ENCODE data around the gene TRAF2. TPM values are rescaled to one million over a fixed set of nuclear protein-coding genes. Genes with fewer than 3 reads are reported as not detected.

Gene TRAF2
- total and polyA plus RNA-seq, 4 donors: 7.4 to 19.3 (median 10.0) TPM

DNA sequence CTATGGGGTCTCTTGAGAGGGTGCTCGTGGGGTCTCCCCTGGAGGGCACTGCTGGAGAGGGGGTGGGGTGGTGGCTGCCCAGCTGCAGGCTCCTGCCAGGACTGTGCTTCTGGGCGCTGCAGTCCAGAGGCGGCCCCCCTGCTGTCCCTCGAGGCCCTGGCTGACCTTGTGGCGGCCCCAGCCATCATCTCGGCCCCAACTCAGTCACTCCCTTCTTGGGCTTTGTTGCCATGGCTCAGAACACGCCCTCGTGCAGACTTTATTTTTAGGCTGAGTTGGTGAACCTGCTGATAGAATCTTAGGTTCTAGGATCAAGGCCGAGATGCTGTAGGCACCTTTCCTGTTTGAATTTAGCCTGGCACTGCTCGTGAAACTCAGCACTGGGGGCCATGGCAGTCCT is 35.4 kb downstream of the TRAF2 start:
- H3K4me3 ChIP-seq (ENCODE audit: low read depth, low read length): no peak overlapping the region
- DNase-seq (ENCODE audit: low read depth in 4 of 6, low spot score in 6 of 6): no peak
- H3K4me1 ChIP-seq (ENCODE audit: control insufficient read depth, insufficient read depth, low read length): no peaks in the 10 kb centered on the region
- no peak overlapping the region for H3K27ac ChIP-seq (ENCODE audit: low read depth, low read length)
- H3K9me3 ChIP-seq (ENCODE audit: control insufficient read depth, insufficient read depth, low read length): no peaks in the 10 kb centered on the region
- WGBS (ENCODE audit: insufficient coverage): 88% methylated on average over 9 of the region's 10 CpGs
- H3K36me3 ChIP-seq (ENCODE audit: control insufficient read depth, insufficient read depth, low read length): peaks cover 80% of the 10 kb centered on the region
- no peaks in the 10 kb centered on the region for H3K27me3 ChIP-seq (ENCODE audit: control insufficient read depth, insufficient read depth, low read length)

- DNase-seq (ENCODE audit: low read depth in 4 of 6, low spot score in 6 of 6): no peak
- H3K9me3 ChIP-seq (ENCODE audit: control insufficient read depth, insufficient read depth, low read length): no peaks in the 10 kb centered on the region
- peaks cover 80% of the 10 kb centered on the region for H3K36me3 ChIP-seq (ENCODE audit: control insufficient read depth, insufficient read depth, low read length)
- WGBS (ENCODE audit: insufficient coverage): 91% methylated on average over 16 of the region's 19 CpGs
- H3K27me3 ChIP-seq (ENCODE audit: control insufficient read depth, insufficient read depth, low read length): no peaks in the 10 kb centered on the region
- no peak overlapping the region for H3K4me3 ChIP-seq (ENCODE audit: low read depth, low read length)
- H3K4me1 ChIP-seq (ENCODE audit: control insufficient read depth, insufficient read depth, low read length): no peaks in the 10 kb centered on the region
- no peak overlapping the region for H3K27ac ChIP-seq (ENCODE audit: low read depth, low read length)
Measured at GRCh38 chr9:136922540-136922939, 36.2 kb downstream of the TRAF2 start.

GRCh38 chr9:136923881-136924280 is 37.6 kb downstream of the TRAF2 start:
- no peak overlapping the region for H3K4me3 ChIP-seq (ENCODE audit: low read depth, low read length)
- no peak overlapping the region for H3K27ac ChIP-seq (ENCODE audit: low read depth, low read length)
- H3K27me3 ChIP-seq (ENCODE audit: control insufficient read depth, insufficient read depth, low read length): no peaks in the 10 kb centered on the region
- H3K9me3 ChIP-seq (ENCODE audit: control insufficient read depth, insufficient read depth, low read length): no peaks in the 10 kb centered on the region
- DNase-seq (ENCODE audit: low read depth in 4 of 6, low spot score in 6 of 6): no peak
- H3K36me3 ChIP-seq (ENCODE audit: control insufficient read depth, insufficient read depth, low read length): peaks cover 81% of the 10 kb centered on the region
- no peaks in the 10 kb centered on the region for H3K4me1 ChIP-seq (ENCODE audit: control insufficient read depth, insufficient read depth, low read length)
- WGBS (ENCODE audit: insufficient coverage): 97% methylated on average over 18 of the region's 19 CpGs

DNA sequence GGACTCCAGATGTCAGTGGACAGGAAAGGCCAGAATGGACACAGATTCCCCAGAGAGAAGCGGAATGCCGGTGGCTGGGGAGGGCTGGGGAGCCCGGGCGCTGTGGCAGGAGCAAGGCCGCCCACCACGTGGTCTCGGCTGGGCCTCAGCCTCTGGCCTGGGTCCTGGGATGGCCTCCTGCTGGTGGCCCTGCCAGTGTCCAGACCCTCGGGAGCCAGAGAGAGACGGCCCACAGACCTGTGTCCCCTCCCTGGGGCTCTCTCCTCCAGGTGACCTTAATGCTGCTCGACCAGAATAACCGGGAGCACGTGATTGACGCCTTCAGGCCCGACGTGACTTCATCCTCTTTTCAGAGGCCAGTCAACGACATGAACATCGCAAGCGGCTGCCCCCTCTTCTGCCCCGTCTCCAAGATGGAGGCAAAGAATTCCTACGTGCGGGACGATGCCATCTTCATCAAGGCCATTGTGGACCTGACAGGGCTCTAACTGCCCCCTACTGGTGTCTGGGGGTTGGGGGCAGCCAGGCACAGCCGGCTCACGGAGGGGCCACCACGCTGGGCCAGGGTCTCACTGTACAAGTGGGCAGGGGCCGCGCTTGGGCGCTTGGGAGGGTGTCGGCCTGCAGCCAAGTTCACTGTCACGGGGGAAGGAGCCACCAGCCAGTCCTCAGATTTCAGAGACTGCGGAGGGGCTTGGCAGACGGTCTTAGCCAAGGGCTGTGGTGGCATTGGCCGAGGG is 39.3 kb downstream of the TRAF2 start:
- no peak for DNase-seq (ENCODE audit: low read depth in 4 of 6, low spot score in 6 of 6)

GRCh38 chr9:136926154-136926704 is 39.9 kb downstream of the TRAF2 start:
- WGBS (ENCODE audit: insufficient coverage): 90% methylated on average over 9 of the region's 9 CpGs
- H3K36me3 ChIP-seq (ENCODE audit: control insufficient read depth, insufficient read depth, low read length): peaks cover 66% of the 10 kb centered on the region
- no peak overlapping the region for H3K27ac ChIP-seq (ENCODE audit: low read depth, low read length)
- no peaks in the 10 kb centered on the region for H3K4me1 ChIP-seq (ENCODE audit: control insufficient read depth, insufficient read depth, low read length)
- DNase-seq (ENCODE audit: low read depth in 4 of 6, low spot score in 6 of 6): no peak
- H3K4me3 ChIP-seq (ENCODE audit: low read depth, low read length): no peak overlapping the region
- no peaks in the 10 kb centered on the region for H3K9me3 ChIP-seq (ENCODE audit: control insufficient read depth, insufficient read depth, low read length)
- H3K27me3 ChIP-seq (ENCODE audit: control insufficient read depth, insufficient read depth, low read length): no peaks in the 10 kb centered on the region

More for the DNA sequence above, 39.3 kb downstream of the TRAF2 start:
- H3K9me3 ChIP-seq (ENCODE audit: control insufficient read depth, insufficient read depth, low read length): no peaks in the 10 kb centered on the region
- H3K4me3 ChIP-seq (ENCODE audit: low read depth, low read length): no peak overlapping the region
- H3K27ac ChIP-seq (ENCODE audit: low read depth, low read length): no peak overlapping the region
- 84% methylated on average over 33 of the region's 33 CpGs for WGBS (ENCODE audit: insufficient coverage)
- peaks cover 73% of the 10 kb centered on the region for H3K36me3 ChIP-seq (ENCODE audit: control insufficient read depth, insufficient read depth, low read length)
- H3K4me1 ChIP-seq (ENCODE audit: control insufficient read depth, insufficient read depth, low read length): no peaks in the 10 kb centered on the region
- H3K27me3 ChIP-seq (ENCODE audit: control insufficient read depth, insufficient read depth, low read length): no peaks in the 10 kb centered on the region

DNA sequence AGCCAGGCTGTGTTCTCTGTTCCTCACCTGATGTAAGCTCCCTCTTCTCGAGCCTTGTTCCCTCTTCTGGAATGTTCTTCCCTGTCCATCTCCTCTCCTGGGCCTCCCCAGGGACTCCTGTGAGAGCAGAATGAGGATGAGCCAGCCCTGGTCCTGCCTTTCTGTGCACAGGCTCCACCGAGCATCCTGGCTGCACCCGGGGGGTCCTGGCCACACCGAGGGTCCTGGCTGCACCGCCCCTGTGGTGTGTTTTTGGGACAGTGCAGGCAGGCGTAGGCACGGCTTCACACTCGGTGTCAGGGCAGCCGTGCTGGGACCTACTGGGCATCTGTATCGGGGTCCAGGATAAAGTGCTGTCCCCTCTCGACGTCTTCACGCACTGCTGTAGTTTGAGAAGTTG is 40.4 kb downstream of the TRAF2 start:
- 96% methylated on average over 12 of the region's 13 CpGs for WGBS (ENCODE audit: insufficient coverage)
- peaks cover 61% of the 10 kb centered on the region for H3K36me3 ChIP-seq (ENCODE audit: control insufficient read depth, insufficient read depth, low read length)

DNA sequence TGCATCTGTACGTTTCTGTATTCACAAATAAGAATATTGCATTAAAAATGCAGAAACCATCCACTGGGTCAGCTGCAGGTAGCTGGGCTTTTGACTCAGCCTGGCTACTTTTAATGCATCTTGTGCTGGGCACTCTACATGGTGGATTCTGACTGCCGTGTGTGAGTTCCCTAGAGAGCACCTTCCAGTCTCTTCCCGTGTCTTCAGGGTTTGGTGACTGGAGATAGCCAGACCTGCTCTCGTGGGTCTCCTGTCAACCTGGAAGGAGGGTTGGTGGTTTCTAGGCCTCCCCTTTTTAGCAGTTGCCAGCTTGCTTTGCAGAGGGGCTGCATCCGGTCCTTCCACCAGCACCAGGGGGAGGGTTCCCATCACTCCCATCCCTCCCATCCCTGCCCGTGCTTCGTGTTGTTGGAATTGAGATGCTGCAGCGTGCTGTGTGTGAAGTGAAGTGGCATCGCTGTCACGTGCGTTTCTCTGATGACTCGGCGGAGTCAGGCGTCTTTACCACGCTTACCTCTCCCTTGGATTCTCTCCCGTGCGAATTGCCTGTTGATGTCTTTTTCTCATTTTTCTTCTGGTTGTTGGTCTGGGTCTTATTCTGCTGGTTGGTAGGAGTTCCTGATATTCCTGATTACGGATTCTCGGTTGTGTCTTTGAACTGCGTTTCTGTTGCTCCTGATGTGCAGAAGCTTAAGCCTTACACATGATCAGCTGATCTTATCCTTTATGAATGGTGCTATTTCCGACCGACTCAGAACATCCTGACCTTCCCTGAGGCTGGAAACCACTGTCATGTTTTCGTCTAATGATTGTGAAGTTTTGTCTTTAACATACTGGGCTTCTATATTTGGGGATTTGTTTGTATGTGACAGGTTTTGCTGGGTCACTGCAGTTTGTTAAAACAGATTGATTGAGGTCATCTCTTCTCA is 41.3 kb downstream of the TRAF2 start:
- Histone ChIP-seq H3K4me1 (ENCODE audit: control insufficient read depth, insufficient read depth, low read length) (no peaks in the 10 kb centered on the region), H3K4me3 (ENCODE audit: low read depth, low read length) (no peak overlapping the region), H3K9me3 (ENCODE audit: control insufficient read depth, insufficient read depth, low read length) (no peaks in the 10 kb centered on the region), H3K27me3 (ENCODE audit: control insufficient read depth, insufficient read depth, low read length) (no peaks in the 10 kb centered on the region), H3K36me3 (ENCODE audit: control insufficient read depth, insufficient read depth, low read length) (peaks cover 53% of the 10 kb centered on the region), H3K27ac (ENCODE audit: low read depth, low read length) (no peak overlapping the region)
- WGBS (ENCODE audit: insufficient coverage): 88% methylated on average over 15 of the region's 23 CpGs
- DNase-seq (ENCODE audit: low read depth in 4 of 6, low spot score in 6 of 6): no peak

More for the DNA sequence above, 40.4 kb downstream of the TRAF2 start:
- H3K27ac ChIP-seq (ENCODE audit: low read depth, low read length): no peak overlapping the region
- H3K27me3 ChIP-seq (ENCODE audit: control insufficient read depth, insufficient read depth, low read length): no peaks in the 10 kb centered on the region
- no peak overlapping the region for H3K4me3 ChIP-seq (ENCODE audit: low read depth, low read length)
- no peak for DNase-seq (ENCODE audit: low read depth in 4 of 6, low spot score in 6 of 6)
- H3K4me1 ChIP-seq (ENCODE audit: control insufficient read depth, insufficient read depth, low read length): no peaks in the 10 kb centered on the region
- H3K9me3 ChIP-seq (ENCODE audit: control insufficient read depth, insufficient read depth, low read length): no peaks in the 10 kb centered on the region

GRCh38 chr9:136928591-136928990 is 42.3 kb downstream of the TRAF2 start:
- no peak overlapping the region for H3K27ac ChIP-seq (ENCODE audit: low read depth, low read length)
- no peak overlapping the region for H3K4me3 ChIP-seq (ENCODE audit: low read depth, low read length)
- no peak for DNase-seq (ENCODE audit: low read depth in 4 of 6, low spot score in 6 of 6)
- H3K27me3 ChIP-seq (ENCODE audit: control insufficient read depth, insufficient read depth, low read length): no peaks in the 10 kb centered on the region
- no peaks in the 10 kb centered on the region for H3K4me1 ChIP-seq (ENCODE audit: control insufficient read depth, insufficient read depth, low read length)
- 91% methylated on average over 9 of the region's 9 CpGs for WGBS (ENCODE audit: insufficient coverage)
- no peaks in the 10 kb centered on the region for H3K9me3 ChIP-seq (ENCODE audit: control insufficient read depth, insufficient read depth, low read length)
- peaks cover 47% of the 10 kb centered on the region for H3K36me3 ChIP-seq (ENCODE audit: control insufficient read depth, insufficient read depth, low read length)

DNA sequence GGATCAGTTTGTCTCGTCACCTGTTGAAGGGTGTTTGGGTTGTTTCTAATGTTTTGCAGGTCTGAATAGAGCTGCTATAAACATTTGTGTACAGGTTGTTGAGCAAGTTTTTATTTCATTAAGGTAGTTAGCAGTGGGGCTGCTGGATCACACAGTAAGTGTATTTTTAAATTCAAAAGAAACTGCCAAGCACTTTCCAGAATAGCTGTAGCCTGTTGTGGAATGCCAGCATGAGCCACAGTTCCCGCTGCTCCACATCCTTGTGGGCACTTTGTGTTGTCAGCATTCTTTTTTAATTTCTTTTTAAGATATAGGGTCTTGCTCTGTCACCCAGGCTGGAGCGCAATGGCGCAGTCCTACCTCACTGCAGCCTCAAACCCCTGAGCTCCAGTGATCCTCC is 43.7 kb downstream of the TRAF2 start:
- DNase-seq (ENCODE audit: low read depth in 4 of 6, low spot score in 6 of 6): no peak

More for the DNA sequence above, 43.7 kb downstream of the TRAF2 start:
- Histone ChIP-seq H3K36me3 (ENCODE audit: control insufficient read depth, insufficient read depth, low read length) (peaks cover 44% of the 10 kb centered on the region), H3K4me3 (ENCODE audit: low read depth, low read length) (no peak overlapping the region), H3K9me3 (ENCODE audit: control insufficient read depth, insufficient read depth, low read length) (no peaks in the 10 kb centered on the region), H3K27me3 (ENCODE audit: control insufficient read depth, insufficient read depth, low read length) (no peaks in the 10 kb centered on the region), H3K4me1 (ENCODE audit: control insufficient read depth, insufficient read depth, low read length) (no peaks in the 10 kb centered on the region), H3K27ac (ENCODE audit: low read depth, low read length) (no peak overlapping the region)
- WGBS (ENCODE audit: insufficient coverage): 100% methylated on average over 3 of the region's 4 CpGs
